HG03064 (cell line): Measurements from ENCODE around the gene CLTA.
"Not testable (repeated sequence)": the region's sequence is repeated elsewhere in the genome, so short reads cannot be mapped to it uniquely, and the experiment has no call there.

Experiments used
- ATAC-seq: cut with Tn5 transposase; IDR thresholded peaks from one replicate; pipeline ENCODE4 v1.9.1; 2021; ENCODE audit warnings: low read depth; ENCODE audit not compliant: unreplicated experiment

CLTA gene

GRCh38 chr9:36221667-36222066 is 30.9 kb downstream of the CLTA start:
- no peak for ATAC-seq

GRCh38 chr9:36222449-36222848 is 31.7 kb downstream of the CLTA start:
- ATAC-seq = no peak

- no peak for ATAC-seq
These were observed 46.5 kb downstream of the CLTA start for GRCh38 chr9:36237230-36237629.

- not testable (repeated sequence) for ATAC-seq
These were observed 48.5 kb downstream of the CLTA start for GRCh38 chr9:36239205-36239604.

GRCh38 chr9:36239675-36240074 is 49.0 kb downstream of the CLTA start:
- ATAC-seq = not testable (repeated sequence)

GRCh38 chr9:36245906-36246305 is 55.2 kb downstream of the CLTA start:
- no peak for ATAC-seq

- no peak for ATAC-seq
These were observed 56.6 kb downstream of the CLTA start for GRCh38 chr9:36247356-36247755.

- ATAC-seq = not testable (repeated sequence)
These were observed 57.3 kb downstream of the CLTA start for GRCh38 chr9:36248061-36248460.

- ATAC-seq = no peak
These were observed 58.5 kb downstream of the CLTA start for GRCh38 chr9:36249189-36249588.

- ATAC-seq = no peak
These were observed 59.4 kb downstream of the CLTA start for GRCh38 chr9:36250079-36250478.

GRCh38 chr9:36251428-36251827 is 60.7 kb downstream of the CLTA start:
- ATAC-seq = no peak

GRCh38 chr9:36258208-36258995 is 67.7 kb downstream of the CLTA start, which contains the start of gene GNE:
Gene GNE, minus strand, starts transcription at chr9:36258448. Its CDS starts 9,093 bp downstream, at chr9:36249355.
- ATAC-seq = peak; percentile 91

- ATAC-seq = no peak
These were observed 68.3 kb downstream of the CLTA start for GRCh38 chr9:36258996-36259533.
